Thoracic aorta (tissue), 2 donors: ENCODE measurements around the gene ADPRHL1. TPM values are rescaled to one million over a fixed set of nuclear protein-coding genes. Genes with fewer than 3 reads are reported as not detected.

ENCODE experiments used
- ATAC-seq: fragments of 150-250 bp; one replicate; pipeline ENCODE4 v1.8.0; 2017; ENCODE audit warnings: low read depth; ENCODE audit not compliant: insufficient number of reproducible peaks, low FRiP score
- DNase-seq: peaks from one replicate; pipeline ENCODE4 v3.0.0-alpha.2; 2020; ENCODE audit warnings: low spot score
- H3K27ac ChIP-seq, 2 donors: fragments of 200-600 bp; sonication (generic); 1 replicate in 1 of 2; 2 replicates in 1 of 2; pipeline ENCODE4 v1.5.1; 2016; ENCODE audit warnings: mild to moderate bottlenecking in 2 of 2, moderate library complexity in 2 of 2
- H3K27me3 ChIP-seq: fragments of 200-600 bp; sonication (generic); replicated peaks from 2 replicates; pipeline ENCODE4 v1.6.0; 2016; ENCODE audit warnings: mild to moderate bottlenecking; ENCODE audit not compliant: insufficient read depth
- H3K36me3 ChIP-seq: fragments of 200-600 bp; sonication (generic); one replicate; pipeline ENCODE4 v1.5.1; 2016
- H3K4me1 ChIP-seq, 2 donors: fragments of 200-600 bp; sonication (generic); 1 replicate in 1 of 2; 2 replicates in 1 of 2; pipeline versions ENCODE4 v1.5.1 to v1.6.0; 2016; ENCODE audit warnings: low read depth in 2 of 2, mild to moderate bottlenecking in 1 of 2; ENCODE audit not compliant: control insufficient read depth in 1 of 2
- H3K4me3 ChIP-seq: fragments of 200-600 bp; sonication (generic); 2 replicates; pipeline ENCODE4 v1.5.1; 2016; ENCODE audit warnings: mild to moderate bottlenecking
- H3K9me3 ChIP-seq: fragments of 200-600 bp; sonication (generic); 2 replicates; pipeline ENCODE4 v1.5.1; 2016
- CTCF ChIP-seq: fragments of 200-600 bp; sonication (generic); IDR thresholded peaks from one replicate; pipeline ENCODE4 v1.5.1; 2019; ENCODE audit warnings: antibody characterized with exemption
- total RNA-seq, 2 donors: library from RNA; depleted of rRNA; stranded (reverse); fragments of >200 nt; gene quantifications; one replicate each; pipeline versions ENCODE4 v1.1.0 to v1.2.3, GENCODE V29; 2016

ADPRHL1 gene
- total RNA-seq, 2 donors from 2014 or later = 11.8 to 12.6 TPM

DNA sequence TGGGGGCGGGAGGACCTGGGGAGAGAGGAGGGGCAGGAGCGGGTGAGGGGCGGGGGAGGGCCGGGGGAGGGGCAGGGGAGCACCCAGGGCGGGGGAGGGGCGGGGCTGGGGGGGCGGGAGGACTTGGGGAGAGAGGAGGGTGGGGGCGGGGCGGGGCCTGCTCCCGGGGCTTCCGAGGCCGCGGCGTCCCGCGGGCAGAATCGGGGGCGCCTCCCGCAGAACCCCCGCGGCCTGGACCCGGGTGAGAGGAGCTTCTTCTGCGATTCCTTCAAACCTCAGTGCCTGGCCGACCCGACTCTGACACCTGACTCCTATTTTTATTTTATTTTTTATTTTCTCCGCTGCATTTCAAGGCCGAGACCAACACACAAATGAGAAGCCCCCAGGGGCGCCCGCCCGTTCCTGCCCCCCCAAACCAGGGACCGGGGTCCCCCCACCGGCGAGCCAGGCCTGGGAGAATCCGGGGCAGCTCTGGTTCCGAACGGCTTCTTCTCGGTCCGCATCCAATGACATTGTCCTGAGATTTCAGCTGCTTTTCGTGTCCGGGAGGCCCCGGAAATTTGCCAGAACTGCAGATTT, 88.9 kb downstream of the ADPRHL1 start:
- Histone ChIP-seq H3K27me3 (no peaks in the 10 kb centered on the region), H3K4me3 (peak overlapping the region; percentile 61), H3K9me3 (no peaks in the 10 kb centered on the region), H3K36me3 (no peaks in the 10 kb centered on the region), H3K27ac (peak overlapping the region in 1 of 2 donors; percentile 50), H3K4me1 (peaks cover 3 to 5% of the 10 kb centered on the region in 2 donors)
- no peak for TF ChIP-seq CTCF
- ATAC-seq (no peak), DNase-seq (no peak)

DNA sequence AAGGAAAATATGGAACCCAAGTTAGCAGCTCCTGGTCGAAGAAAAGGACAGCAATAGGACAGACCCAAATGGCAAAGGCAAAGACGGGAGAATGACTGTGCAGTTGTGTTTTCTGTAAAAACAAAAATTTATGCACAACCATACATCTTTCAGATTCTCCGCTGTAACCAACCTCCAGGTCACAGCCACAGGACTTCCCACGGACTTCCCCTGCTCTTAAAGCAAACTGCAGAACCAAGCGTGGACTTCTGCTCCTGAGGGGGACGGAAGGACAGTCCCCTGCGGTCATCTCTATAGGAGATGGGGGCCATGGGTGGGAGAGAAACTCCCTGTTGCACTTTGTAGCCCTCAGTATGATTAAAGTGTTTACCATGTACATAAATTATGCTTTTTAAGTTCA, 91.9 kb downstream of the ADPRHL1 start:
- ATAC-seq (no peak), DNase-seq (no peak)
- Histone ChIP-seq H3K9me3 (no peaks in the 10 kb centered on the region), H3K4me1 (peaks cover 3 to 5% of the 10 kb centered on the region in 2 donors), H3K4me3 (no peak overlapping the region), H3K36me3 (no peaks in the 10 kb centered on the region), H3K27me3 (no peaks in the 10 kb centered on the region), H3K27ac (no peak overlapping the region)
- no peak for TF ChIP-seq CTCF

DNA sequence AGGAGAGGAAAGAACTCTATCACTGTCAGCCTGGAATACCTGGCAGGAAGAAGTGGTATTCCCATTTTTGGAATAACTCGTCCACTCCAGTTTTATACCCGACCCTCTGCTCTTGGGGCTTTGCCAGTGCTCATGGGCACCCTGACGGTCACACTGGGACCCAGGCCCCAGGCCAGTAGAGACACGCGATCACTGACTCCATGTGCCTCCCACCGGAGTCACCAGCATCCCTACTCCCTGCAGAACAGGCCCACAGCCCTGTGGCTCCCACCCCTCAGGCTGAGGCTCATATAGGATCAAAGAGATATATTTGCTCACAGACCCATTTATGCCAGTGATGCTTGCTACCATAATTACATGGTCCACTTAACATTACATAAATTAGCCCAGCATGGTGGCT, 92.8 kb downstream of the ADPRHL1 start:
- no peak for ATAC-seq
- Histone ChIP-seq H3K36me3 (no peaks in the 10 kb centered on the region), H3K9me3 (no peaks in the 10 kb centered on the region), H3K4me3 (no peak overlapping the region), H3K27ac (no peak overlapping the region), H3K4me1 (peaks cover 3 to 5% of the 10 kb centered on the region in 2 donors), H3K27me3 (no peaks in the 10 kb centered on the region)
- TF ChIP-seq CTCF = no peak
- DNase-seq = no peak

- Histone ChIP-seq H3K27me3 (no peaks in the 10 kb centered on the region), H3K36me3 (no peaks in the 10 kb centered on the region), H3K4me3 (no peak overlapping the region), H3K4me1 (peaks cover under 1 to 3% of the 10 kb centered on the region in 2 donors), H3K27ac (no peak overlapping the region), H3K9me3 (no peaks in the 10 kb centered on the region)
- ATAC-seq = no peak
- no peak for TF ChIP-seq CTCF
- no peak for DNase-seq
Measured at GRCh38 chr13:113359571-113359970, 93.7 kb downstream of the ADPRHL1 start.

DNA sequence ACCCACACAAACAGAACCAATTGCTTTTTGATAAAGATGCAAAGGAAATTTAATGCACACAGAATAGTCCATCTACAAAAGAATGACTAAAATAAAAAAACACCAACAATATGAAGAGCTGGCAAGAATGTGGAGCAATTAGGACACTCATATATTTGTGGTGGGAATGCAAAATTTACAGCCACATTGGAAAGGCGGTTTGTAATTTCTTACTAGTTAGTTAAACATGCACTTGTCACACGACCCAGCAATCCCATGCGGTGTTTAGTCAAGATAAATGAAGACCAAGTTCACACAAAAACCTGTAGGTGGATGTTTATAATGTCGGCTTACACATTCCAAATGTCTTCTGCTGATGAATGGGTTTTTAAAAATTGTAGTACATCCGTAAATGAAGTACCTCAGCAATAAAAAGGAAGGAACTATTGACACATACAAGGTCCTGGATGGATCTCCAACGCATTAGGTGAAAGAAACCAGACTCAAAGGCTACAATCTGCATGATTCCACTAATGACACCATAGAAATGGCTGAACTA, 94.6 kb downstream of the ADPRHL1 start:
- Histone ChIP-seq H3K36me3 (no peaks in the 10 kb centered on the region), H3K27ac (no peak overlapping the region), H3K4me3 (no peak overlapping the region), H3K4me1 (peaks cover 0 to 3% of the 10 kb centered on the region in 2 donors), H3K9me3 (no peaks in the 10 kb centered on the region), H3K27me3 (no peaks in the 10 kb centered on the region)
- DNase-seq = no peak
- ATAC-seq = no peak
- TF ChIP-seq CTCF = no peak
